H1 (cell line): Measurements from ENCODE around the gene RPL7A. TPM values are rescaled to one million over a fixed set of nuclear protein-coding genes. Genes with fewer than 3 reads are reported as not detected.

ENCODE experiments used
- CHD7 ChIP-seq: fragments of 300-600 bp; sonication (generic); IDR thresholded peaks from 2 replicates; pipeline ENCODE4 v1.7.1; 2012; ENCODE audit warnings: low read length, moderate library complexity, mild to moderate bottlenecking, inconsistent platforms; ENCODE audit not compliant: insufficient replicate concordance
- EZH2 ChIP-seq: fragments of 200-600 bp; sonication (generic); IDR thresholded peaks from 2 replicates; pipeline ENCODE4 v1.7.1; 2012; ENCODE audit warnings: low read depth, mild to moderate bottlenecking, moderate library complexity, low read length, inconsistent platforms; ENCODE audit not compliant: severe bottlenecking
- NANOG ChIP-seq: IDR thresholded peaks from 2 replicates; pipeline ENCODE4 v1.6.1; 2011; ENCODE audit warnings: low read length, low read depth, mild to moderate bottlenecking, inconsistent platforms; ENCODE audit not compliant: insufficient read depth, poor library complexity, severe bottlenecking
- POLR2AphosphoS5 ChIP-seq: IDR thresholded peaks from 2 replicates; pipeline ENCODE4 v1.6.1; 2011; ENCODE audit warnings: low read depth, low read length
- TAF1 ChIP-seq: IDR thresholded peaks from 2 replicates; pipeline ENCODE4 v1.6.1; 2011; ENCODE audit warnings: mild to moderate bottlenecking, low read depth, low read length
- TBP ChIP-seq: IDR thresholded peaks from 2 replicates; pipeline ENCODE4 v1.6.1; 2011; ENCODE audit warnings: low read depth, low read length, improper control_type of control experiment
- USF2 ChIP-seq: IDR thresholded peaks from 2 replicates; pipeline ENCODE4 v1.6.1; 2011; ENCODE audit warnings: low read length, improper control_type of control experiment
- polyA plus RNA-seq, 7 experiments: library from polyadenylated mRNA; depleted of rRNA in 3 of 7; stranded (reverse) in 5 of 7; unstranded in 2 of 7; fragments of >200 nt in 5 of 7; fragments of 200-250 nt in 2 of 7; gene quantifications; 1 replicate in 5 of 7; 2 replicates in 1 of 7; 4 replicates in 1 of 7; pipeline versions ENCODE4 v1.2.1 to v1.2.3, GENCODE V29; 2011 to 2013; ENCODE audit warnings: missing spikeins in 2 of 7, mixed read lengths in 2 of 7
- total RNA-seq: library from RNA; stranded (reverse); fragmentation: NEBNext Ultra II Directional; extraction: Animal tissue kit (Norgen Biotek cat#: 25700); gene quantifications from 2 replicates; pipeline ENCODE4 v1.2.1, GENCODE V29; 2021

The RPL7A gene
- total and polyA plus RNA-seq, 2 of the 8 experiments (the other 6 are each of a cell fraction or from before 2014, with no cell fraction given): 2,578 to 2,783 TPM

GRCh38 chr9:133353548-133353947 is 5.5 kb downstream of the RPL7A start (continued):
- TF ChIP-seq CHD7: no peak
- no peak for TF ChIP-seq USF2
- peak; percentile 71; the same call in 1 of the 2 replicates for TF ChIP-seq POLR2AphosphoS5
- TF ChIP-seq NANOG: no peak
- no peak for TF ChIP-seq EZH2
- TF ChIP-seq TAF1: no peak
- no peak for TF ChIP-seq TBP
